Measurements from ENCODE around the gene ZNF143. TPM values are rescaled to one million over a fixed set of nuclear protein-coding genes. Genes with fewer than 3 reads are reported as not detected.
"Not testable (repeated sequence)": the region's sequence is repeated elsewhere in the genome, so short reads cannot be mapped to it uniquely, and the experiment has no call there.

Gene ZNF143
- total and polyA plus RNA-seq, 2 donors: 27.2 to 36.6 TPM

DNA sequence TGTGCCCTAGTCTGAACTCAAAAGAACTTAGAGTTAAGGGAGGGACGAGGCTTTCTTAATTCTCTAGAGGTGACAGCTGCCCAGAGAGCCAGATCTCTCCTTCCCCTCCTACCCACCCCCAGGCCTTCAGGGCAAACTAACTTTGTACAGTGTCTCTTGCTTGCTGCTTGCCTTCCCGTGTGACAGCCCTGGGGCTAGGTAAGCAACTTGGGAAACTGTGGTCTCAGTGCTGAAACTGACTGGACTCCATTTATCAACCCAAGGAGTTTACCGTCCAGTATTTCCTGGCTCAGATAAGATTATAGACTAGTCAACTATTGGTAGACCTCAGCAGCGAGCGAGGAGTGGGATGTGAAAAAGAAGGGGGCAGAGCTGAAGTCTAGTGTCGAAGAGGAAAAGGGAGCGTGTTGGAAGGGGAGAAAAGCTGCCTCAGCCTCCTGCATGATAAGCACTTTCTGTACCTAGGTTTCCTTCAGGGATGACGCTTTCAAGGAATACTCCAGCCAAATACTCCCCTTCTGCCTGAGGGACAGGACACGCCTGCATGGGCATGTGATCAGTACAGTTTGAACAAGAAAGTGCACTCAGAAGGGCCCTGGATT, 69.3 kb downstream of the ZNF143 start:
- Histone ChIP-seq H3K4me3 (ENCODE audit: low read length in 2 of 2) (no peak overlapping the region), H3K27me3 (ENCODE audit: control insufficient read depth in 2 of 2, insufficient read depth in 1 of 2, low read length in 1 of 2) (no peaks in the 10 kb centered on the region), H3K4me1 (ENCODE audit: control insufficient read depth in 2 of 2, insufficient read depth in 2 of 2, low read length in 2 of 2) (peaks cover 0 to 10% of the 10 kb centered on the region in 2 donors), H3K9me3 (ENCODE audit: control insufficient read depth in 2 of 2, insufficient read depth in 1 of 2, low read length in 1 of 2) (no peaks in the 10 kb centered on the region), H3K36me3 (ENCODE audit: control insufficient read depth in 2 of 2, insufficient read depth in 2 of 2, low read length in 1 of 2) (peaks cover 19 to 21% of the 10 kb centered on the region in 2 donors), H3K27ac (ENCODE audit: low read depth in 1 of 2, low read length in 1 of 2) (peak overlapping the region in 1 of 2 donors; percentile 47)
- 93% methylated on average over 9 of the region's 9 CpGs for WGBS
- no peak for DNase-seq (ENCODE audit: low read depth in 6 of 9, low spot score in 9 of 9)

DNA sequence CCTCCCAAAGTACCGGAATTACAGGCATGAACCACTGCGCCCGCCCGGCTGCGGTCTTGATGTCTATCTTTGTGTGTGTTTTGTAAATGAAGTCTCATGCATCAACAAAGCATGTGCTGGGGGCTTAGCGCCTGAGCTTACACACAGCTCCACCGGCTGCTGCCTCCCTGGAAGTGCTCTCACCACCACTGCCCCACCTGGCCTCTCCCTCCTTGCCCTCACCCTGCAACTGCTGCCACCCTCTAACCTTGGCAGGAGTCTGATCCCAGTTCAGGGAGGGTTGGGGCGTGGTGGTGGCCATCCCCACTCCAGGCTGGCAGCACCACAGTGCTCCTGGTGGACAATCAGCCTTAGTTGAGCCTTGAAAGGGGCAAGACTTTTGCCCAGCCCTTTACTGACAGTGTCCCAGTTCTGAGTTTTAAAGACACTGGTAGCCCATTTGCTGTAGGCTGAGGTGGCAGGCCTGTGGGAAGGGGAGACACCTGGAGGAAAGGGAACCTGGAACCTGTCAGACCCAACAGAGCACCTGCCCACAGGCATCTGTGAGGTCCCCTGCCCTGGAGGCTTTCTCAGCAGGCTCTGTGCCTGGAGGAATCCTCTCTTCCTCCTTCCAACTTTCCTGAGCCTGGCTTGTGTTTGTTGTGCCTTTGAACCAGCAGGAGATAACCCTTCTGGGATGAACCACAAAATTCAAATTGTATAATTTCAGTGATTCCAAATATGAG, 70.3 kb downstream of the ZNF143 start:
- H3K36me3 ChIP-seq (ENCODE audit: control insufficient read depth in 2 of 2, insufficient read depth in 2 of 2, low read length in 1 of 2): peaks cover 11 to 13% of the 10 kb centered on the region in 2 donors
- DNase-seq (ENCODE audit: low read depth in 6 of 9, low spot score in 9 of 9): no peak
- H3K27me3 ChIP-seq (ENCODE audit: control insufficient read depth in 2 of 2, insufficient read depth in 1 of 2, low read length in 1 of 2): no peaks in the 10 kb centered on the region
- no peak overlapping the region for H3K27ac ChIP-seq (ENCODE audit: low read depth in 1 of 2, low read length in 1 of 2)
- WGBS: 97% methylated on average over 8 of the region's 8 CpGs
- no peak overlapping the region for H3K4me3 ChIP-seq (ENCODE audit: low read length in 2 of 2)
- peaks cover 0 to 10% of the 10 kb centered on the region in 2 donors for H3K4me1 ChIP-seq (ENCODE audit: control insufficient read depth in 2 of 2, insufficient read depth in 2 of 2, low read length in 2 of 2)
- no peaks in the 10 kb centered on the region for H3K9me3 ChIP-seq (ENCODE audit: control insufficient read depth in 2 of 2, insufficient read depth in 1 of 2, low read length in 1 of 2)

DNA sequence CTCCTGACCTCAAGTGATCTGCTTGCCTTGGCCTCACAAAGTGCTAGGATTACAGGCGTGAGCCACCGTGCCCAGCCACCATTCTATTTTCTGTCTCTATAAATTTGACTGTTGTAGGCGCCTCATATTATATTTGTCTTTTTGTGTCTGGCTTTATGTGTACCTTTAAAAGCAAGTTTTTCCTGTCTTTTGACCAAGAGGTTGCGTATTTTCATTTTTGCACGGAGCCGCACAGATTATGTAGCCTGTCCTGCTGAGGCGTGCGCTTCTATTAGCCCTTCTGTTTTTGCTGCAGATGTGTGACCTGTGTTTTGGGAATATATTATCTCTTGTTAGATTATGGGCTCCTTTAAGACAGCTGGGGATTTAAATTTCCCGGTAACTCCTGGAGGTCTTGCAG, 72.2 kb downstream of the ZNF143 start:
- Histone ChIP-seq H3K27me3 (ENCODE audit: control insufficient read depth in 2 of 2, insufficient read depth in 1 of 2, low read length in 1 of 2) (no peaks in the 10 kb centered on the region), H3K27ac (ENCODE audit: low read depth in 1 of 2, low read length in 1 of 2) (no peak overlapping the region), H3K4me1 (ENCODE audit: control insufficient read depth in 2 of 2, insufficient read depth in 2 of 2, low read length in 2 of 2) (peaks cover 0 to 10% of the 10 kb centered on the region in 2 donors), H3K36me3 (ENCODE audit: control insufficient read depth in 2 of 2, insufficient read depth in 2 of 2, low read length in 1 of 2) (peaks cover 6 to 7% of the 10 kb centered on the region in 2 donors), H3K9me3 (ENCODE audit: control insufficient read depth in 2 of 2, insufficient read depth in 1 of 2, low read length in 1 of 2) (no peaks in the 10 kb centered on the region), H3K4me3 (ENCODE audit: low read length in 2 of 2) (no peak overlapping the region)
- DNase-seq (ENCODE audit: low read depth in 6 of 9, low spot score in 9 of 9): no peak
- 93% methylated on average over 9 of the region's 9 CpGs for WGBS

DNA sequence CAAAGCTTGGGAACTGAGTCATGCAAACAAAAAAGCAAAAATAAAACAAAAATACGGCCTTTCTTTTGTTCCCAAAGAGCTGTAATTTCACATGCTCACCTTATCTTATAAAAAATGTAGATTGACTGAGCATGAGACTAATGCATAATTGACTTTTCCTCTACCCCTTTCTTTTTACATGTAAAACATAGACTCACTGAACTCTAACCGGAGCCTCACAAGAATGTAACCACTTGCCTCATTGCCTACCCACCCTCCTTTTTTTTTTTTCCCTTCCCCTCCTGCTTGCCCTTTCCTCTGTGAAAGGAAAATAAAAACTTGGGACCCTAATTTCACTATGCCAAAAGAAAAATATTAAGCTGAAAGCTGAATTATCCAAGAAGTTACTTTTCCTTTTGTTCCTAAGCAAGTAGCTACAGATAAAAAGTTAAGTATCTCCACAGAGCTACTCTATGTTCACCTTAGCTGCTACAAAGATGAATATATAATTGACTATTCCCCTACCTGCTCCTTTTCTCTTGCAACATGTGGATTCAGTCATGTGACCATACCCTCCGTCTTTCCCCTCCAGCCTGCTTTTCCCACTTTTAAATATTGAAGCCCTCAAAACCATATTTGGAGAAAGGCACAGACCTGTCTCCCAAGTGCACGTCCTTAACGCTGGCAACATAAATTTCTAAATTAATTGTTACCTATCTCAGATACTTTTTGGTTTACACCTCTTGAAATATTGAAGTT, 73.1 kb downstream of the ZNF143 start:
- no peak overlapping the region for H3K27ac ChIP-seq (ENCODE audit: low read depth in 1 of 2, low read length in 1 of 2)
- peak in 1 of 9 donors; percentile 18 for DNase-seq (ENCODE audit: low read depth in 6 of 9, low spot score in 9 of 9)
- H3K9me3 ChIP-seq (ENCODE audit: control insufficient read depth in 2 of 2, insufficient read depth in 1 of 2, low read length in 1 of 2): no peaks in the 10 kb centered on the region
- peaks cover 2 to 3% of the 10 kb centered on the region in 2 donors for H3K36me3 ChIP-seq (ENCODE audit: control insufficient read depth in 2 of 2, insufficient read depth in 2 of 2, low read length in 1 of 2)
- H3K4me1 ChIP-seq (ENCODE audit: control insufficient read depth in 2 of 2, insufficient read depth in 2 of 2, low read length in 2 of 2): peaks cover 0 to 10% of the 10 kb centered on the region in 2 donors
- H3K4me3 ChIP-seq (ENCODE audit: low read length in 2 of 2): no peak overlapping the region
- H3K27me3 ChIP-seq (ENCODE audit: control insufficient read depth in 2 of 2, insufficient read depth in 1 of 2, low read length in 1 of 2): no peaks in the 10 kb centered on the region
- WGBS: 96% methylated on average over 5 of the region's 5 CpGs

DNA sequence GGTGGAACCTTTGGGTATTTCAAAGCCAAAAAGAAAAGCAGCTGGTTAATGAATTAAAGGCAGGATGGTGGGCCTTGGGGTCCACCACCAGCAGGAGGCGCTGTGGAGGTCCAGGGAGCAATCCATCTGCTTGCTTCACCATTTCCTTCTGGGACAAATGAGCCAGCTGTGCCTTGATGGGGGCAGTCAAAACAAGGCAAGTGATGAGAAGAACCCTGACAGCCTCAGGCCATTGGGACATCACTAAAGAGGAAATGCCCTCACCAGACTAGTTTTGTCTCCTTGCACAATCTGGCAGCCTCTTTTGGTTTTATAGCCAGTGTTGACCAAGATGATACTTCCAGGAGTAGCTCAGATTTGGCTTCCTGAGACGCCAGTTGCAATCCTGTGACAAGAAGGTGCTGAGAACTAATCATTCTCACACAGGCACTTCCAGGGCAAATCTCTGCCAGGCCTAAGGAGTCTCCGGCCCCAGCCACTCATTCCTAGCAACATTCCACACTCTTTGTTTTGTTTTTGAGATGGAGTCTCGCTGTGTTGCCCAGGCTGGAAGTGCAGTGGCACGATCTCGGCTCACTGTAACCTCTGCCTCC, 74.5 kb downstream of the ZNF143 start:
- 82% methylated on average over 6 of the region's 6 CpGs for WGBS
- H3K27ac ChIP-seq (ENCODE audit: low read depth in 1 of 2, low read length in 1 of 2): no peak overlapping the region
- peak; percentile 27 to 71 (median 54) for DNase-seq (ENCODE audit: low read depth in 6 of 9, low spot score in 9 of 9)

DNA sequence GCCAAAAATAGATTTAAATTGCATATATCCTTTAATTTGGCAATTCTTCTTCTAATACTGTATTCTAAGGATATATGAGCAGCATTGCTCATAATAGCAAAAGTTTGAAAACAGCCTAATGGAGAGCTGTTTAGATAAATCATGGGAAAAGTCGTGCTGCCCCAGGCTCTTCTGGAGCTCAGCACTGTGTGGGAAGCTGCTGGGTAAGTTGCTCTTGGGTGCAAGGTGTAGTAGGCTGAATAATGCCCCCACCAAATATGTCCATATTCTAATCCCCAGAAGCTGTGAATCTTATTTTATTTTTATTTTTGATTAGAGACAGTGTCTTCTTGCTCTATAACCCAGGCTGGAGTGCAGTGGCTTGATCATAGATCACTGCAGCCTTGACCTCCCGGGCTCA, 77.7 kb downstream of the ZNF143 start:
- 96% methylated on average over 2 of the region's 2 CpGs for WGBS
- H3K27me3 ChIP-seq (ENCODE audit: control insufficient read depth in 2 of 2, insufficient read depth in 1 of 2, low read length in 1 of 2): no peaks in the 10 kb centered on the region
- DNase-seq (ENCODE audit: low read depth in 6 of 9, low spot score in 9 of 9): no peak
- H3K36me3 ChIP-seq (ENCODE audit: control insufficient read depth in 2 of 2, insufficient read depth in 2 of 2, low read length in 1 of 2): no peaks in the 10 kb centered on the region
- no peak overlapping the region for H3K27ac ChIP-seq (ENCODE audit: low read depth in 1 of 2, low read length in 1 of 2)
- no peaks in the 10 kb centered on the region for H3K4me1 ChIP-seq (ENCODE audit: control insufficient read depth in 2 of 2, insufficient read depth in 2 of 2, low read length in 2 of 2)
- H3K4me3 ChIP-seq (ENCODE audit: low read length in 2 of 2): no peak overlapping the region
- H3K9me3 ChIP-seq (ENCODE audit: control insufficient read depth in 2 of 2, insufficient read depth in 1 of 2, low read length in 1 of 2): no peaks in the 10 kb centered on the region

More for the DNA sequence above, 74.5 kb downstream of the ZNF143 start:
- Histone ChIP-seq H3K27me3 (ENCODE audit: control insufficient read depth in 2 of 2, insufficient read depth in 1 of 2, low read length in 1 of 2) (no peaks in the 10 kb centered on the region), H3K4me1 (ENCODE audit: control insufficient read depth in 2 of 2, insufficient read depth in 2 of 2, low read length in 2 of 2) (peaks cover 0 to 1% of the 10 kb centered on the region in 2 donors), H3K4me3 (ENCODE audit: low read length in 2 of 2) (no peak overlapping the region), H3K9me3 (ENCODE audit: control insufficient read depth in 2 of 2, insufficient read depth in 1 of 2, low read length in 1 of 2) (no peaks in the 10 kb centered on the region), H3K36me3 (ENCODE audit: control insufficient read depth in 2 of 2, insufficient read depth in 2 of 2, low read length in 1 of 2) (no peaks in the 10 kb centered on the region)

DNA sequence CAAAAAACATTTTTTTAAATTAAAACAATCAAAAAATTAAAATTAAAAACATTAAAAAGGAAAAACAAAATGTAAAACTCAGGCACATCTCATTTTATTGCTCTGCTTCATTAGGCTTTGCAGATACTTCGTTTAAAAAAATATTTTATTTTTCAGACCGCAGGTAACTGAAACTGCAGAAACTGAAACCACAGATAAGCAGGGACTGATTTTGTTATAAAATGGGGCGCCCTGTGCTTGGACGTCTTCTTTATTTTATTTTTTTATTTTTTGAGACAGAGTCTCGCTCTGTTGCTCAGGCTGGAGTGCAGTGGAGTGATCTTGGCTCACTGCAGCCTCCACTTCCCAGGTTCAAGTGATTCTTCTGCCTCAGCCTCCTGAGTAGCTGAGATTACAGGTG, 88.4 kb downstream of the ZNF143 start:
- WGBS: 76% methylated on average over 5 of the region's 5 CpGs
- not testable (repeated sequence) for H3K4me3 ChIP-seq (ENCODE audit: low read length in 2 of 2); H3K27ac ChIP-seq (ENCODE audit: low read depth in 1 of 2, low read length in 1 of 2); H3K36me3 ChIP-seq (ENCODE audit: control insufficient read depth in 2 of 2, insufficient read depth in 2 of 2, low read length in 1 of 2); DNase-seq (ENCODE audit: low read depth in 6 of 9, low spot score in 9 of 9); H3K9me3 ChIP-seq (ENCODE audit: control insufficient read depth in 2 of 2, insufficient read depth in 1 of 2, low read length in 1 of 2); H3K4me1 ChIP-seq (ENCODE audit: control insufficient read depth in 2 of 2, insufficient read depth in 2 of 2, low read length in 2 of 2); H3K27me3 ChIP-seq (ENCODE audit: control insufficient read depth in 2 of 2, insufficient read depth in 1 of 2, low read length in 1 of 2)

DNA sequence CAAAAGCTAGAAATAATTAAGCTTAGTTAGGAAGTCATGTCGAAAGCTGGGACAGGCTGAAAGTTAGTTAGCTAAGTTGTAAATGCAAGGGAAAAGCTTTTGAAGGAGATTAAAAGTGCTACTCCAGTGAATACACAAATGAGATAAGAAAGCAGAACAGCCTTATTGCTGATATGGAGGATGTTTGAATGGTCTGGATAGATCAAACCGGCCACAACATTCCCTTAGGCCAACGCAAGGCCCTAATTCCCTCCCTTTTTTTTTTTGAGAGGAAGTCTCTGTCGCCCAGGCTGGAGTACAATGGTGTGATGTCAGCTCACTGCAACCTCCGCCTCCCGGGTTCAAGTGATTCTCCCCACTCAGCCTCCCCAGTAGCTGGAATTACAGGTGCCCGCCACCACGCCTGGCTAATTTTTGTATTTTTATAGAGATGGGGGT, 89.4 kb downstream of the ZNF143 start:
- Histone ChIP-seq H3K4me1 (ENCODE audit: control insufficient read depth in 2 of 2, insufficient read depth in 2 of 2, low read length in 2 of 2) (no peaks in the 10 kb centered on the region), H3K27ac (ENCODE audit: low read depth in 1 of 2, low read length in 1 of 2) (no peak overlapping the region), H3K27me3 (ENCODE audit: control insufficient read depth in 2 of 2, insufficient read depth in 1 of 2, low read length in 1 of 2) (no peaks in the 10 kb centered on the region), H3K9me3 (ENCODE audit: control insufficient read depth in 2 of 2, insufficient read depth in 1 of 2, low read length in 1 of 2) (peaks cover 0 to 5% of the 10 kb centered on the region in 2 donors), H3K4me3 (ENCODE audit: low read length in 2 of 2) (no peak overlapping the region), H3K36me3 (ENCODE audit: control insufficient read depth in 2 of 2, insufficient read depth in 2 of 2, low read length in 1 of 2) (no peaks in the 10 kb centered on the region)
- 96% methylated on average over 8 of the region's 8 CpGs for WGBS
- DNase-seq (ENCODE audit: low read depth in 6 of 9, low spot score in 9 of 9): no peak

Data from thymus (tissue), 11 donors.